Measurements from ENCODE around the gene ACY1.

ACY1 gene

GRCh38 chr3:51966016-51966415, 17.3 kb upstream of the ACY1 start:
- no peak for DNase-seq

GRCh38 chr3:51966486-51966885, 16.8 kb upstream of the ACY1 start:
- DNase-seq = no peak

GRCh38 chr3:51966922-51967383, 16.4 kb upstream of the ACY1 start:
- DNase-seq = no peak

- DNase-seq = no peak
Observed at GRCh38 chr3:51967384-51968169, 15.8 kb upstream of the ACY1 start, which contains the start of gene PCBP4. Gene PCBP4, minus strand, starts transcription at chr3:51967454. Its CDS starts 6,214 bp downstream, at chr3:51961240.

- DNase-seq = no peak
Observed at GRCh38 chr3:51968170-51968775, 15.1 kb upstream of the ACY1 start.

- DNase-seq = no peak
Observed at GRCh38 chr3:51968883-51969678, 14.3 kb upstream of the ACY1 start.

- DNase-seq = no peak
Observed at GRCh38 chr3:51969841-51970240, 13.5 kb upstream of the ACY1 start.

- DNase-seq = no peak
Observed at GRCh38 chr3:51970606-51971300, 12.6 kb upstream of the ACY1 start.

- no peak for DNase-seq
Observed at GRCh38 chr3:51971350-51971749, 12.0 kb upstream of the ACY1 start.

- DNase-seq = no peak
Observed at GRCh38 chr3:51974277-51974962, 8.9 kb upstream of the ACY1 start.

- peak; percentile 15 for DNase-seq
Observed at GRCh38 chr3:51974963-51975851, 8.1 kb upstream of the ACY1 start, which contains the start of gene ABHD14A. Gene ABHD14A, plus strand, starts transcription at chr3:51975064. Its CDS starts 72 bp downstream, at chr3:51975136.

GRCh38 chr3:51975852-51976549, 7.3 kb upstream of the ACY1 start:
- DNase-seq = peak; percentile 21

- no peak for DNase-seq
Observed at GRCh38 chr3:51977446-51978142, 5.7 kb upstream of the ACY1 start.

- DNase-seq = no peak
Observed at GRCh38 chr3:51978143-51978502, 5.2 kb upstream of the ACY1 start.

GRCh38 chr3:51980253-51980652, 3.1 kb upstream of the ACY1 start:
- no peak for DNase-seq

- DNase-seq = peak; percentile 67
Observed at GRCh38 chr3:51982352-51982837, 940 bp upstream of the ACY1 start.

- no peak for DNase-seq
Observed at GRCh38 chr3:51983578-51984268, 388 bp downstream of the ACY1 start.

GRCh38 chr3:51984269-51984647, 923 bp downstream of the ACY1 start:
- no peak for DNase-seq

GRCh38 chr3:51985063-51985462, 1.7 kb downstream of the ACY1 start:
- no peak for DNase-seq

Measured in SHP77 treated with DMSO at 0.1 percent for 48 hours (cell line).